ENCODE data around the gene LYRM4. TPM values are rescaled to one million over a fixed set of nuclear protein-coding genes. Genes with fewer than 3 reads are reported as not detected.

Gene LYRM4
- total and polyA plus RNA-seq, 2 experiments from 2014 or later: 51.0 to 62.0 TPM

DNA sequence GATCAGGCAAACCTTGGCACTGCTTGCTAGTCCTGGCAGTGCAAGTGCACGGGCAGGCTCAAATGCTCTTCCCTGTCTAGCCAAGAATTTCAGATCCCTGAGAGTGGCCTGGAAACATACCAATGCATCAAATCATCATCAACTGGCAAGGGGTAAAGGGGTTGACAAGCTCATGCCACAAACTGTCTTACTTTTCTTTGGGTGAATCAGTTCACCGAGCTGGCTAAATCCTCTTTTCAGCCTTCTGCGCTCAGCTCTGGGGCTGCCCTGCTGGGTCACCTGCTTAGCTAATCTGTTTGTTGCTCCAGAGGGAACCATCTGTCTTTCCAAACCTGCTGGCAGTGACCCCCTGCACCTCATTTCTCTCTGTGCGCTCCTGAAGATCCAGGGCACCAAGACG is 59.5 kb downstream of the LYRM4 start:
- Histone ChIP-seq H3F3A (replicated peaks; ENCODE audit: low read depth) (no peaks in the 10 kb centered on the region), H2AFZ (no peak overlapping the region), H3K4me2 (no peak overlapping the region), H3K27ac (ENCODE audit: low read depth) (no peak overlapping the region), H3K4me1 (ENCODE audit: insufficient read depth) (no peaks in the 10 kb centered on the region; the same call in 1 of the 2 replicates), H3K9me2 (ENCODE audit: insufficient read depth) (no peaks in the 10 kb centered on the region), H3K27me3 (ENCODE audit: insufficient read depth) (no peaks in the 10 kb centered on the region), H4K20me1 (replicated peaks; ENCODE audit: insufficient read depth) (peaks cover 13% of the 10 kb centered on the region; the same call in 1 of the 2 replicates), H3K36me3 (ENCODE audit: insufficient read depth) (no peaks in the 10 kb centered on the region), H3K4me3 (no peak overlapping the region), H3K79me2 (replicated peaks; ENCODE audit: insufficient read depth) (peaks cover 10% of the 10 kb centered on the region; the same call in 1 of the 2 replicates)
- Mint-ChIP-seq H3K36me3 (ENCODE audit: low read depth) (peaks cover under 1% of the 10 kb centered on the region; the same call in 1 of the 3 replicates), H3K4me1 (peaks cover 25% of the 10 kb centered on the region), H3K4me3 (no peak overlapping the region), H3K27ac (no peak overlapping the region), H3K9me3 (no peaks in the 10 kb centered on the region), H3K27me3 (ENCODE audit: insufficient read depth, low read depth, poor library complexity) (no peaks in the 10 kb centered on the region)
- TF ChIP-seq, protein P1, sequence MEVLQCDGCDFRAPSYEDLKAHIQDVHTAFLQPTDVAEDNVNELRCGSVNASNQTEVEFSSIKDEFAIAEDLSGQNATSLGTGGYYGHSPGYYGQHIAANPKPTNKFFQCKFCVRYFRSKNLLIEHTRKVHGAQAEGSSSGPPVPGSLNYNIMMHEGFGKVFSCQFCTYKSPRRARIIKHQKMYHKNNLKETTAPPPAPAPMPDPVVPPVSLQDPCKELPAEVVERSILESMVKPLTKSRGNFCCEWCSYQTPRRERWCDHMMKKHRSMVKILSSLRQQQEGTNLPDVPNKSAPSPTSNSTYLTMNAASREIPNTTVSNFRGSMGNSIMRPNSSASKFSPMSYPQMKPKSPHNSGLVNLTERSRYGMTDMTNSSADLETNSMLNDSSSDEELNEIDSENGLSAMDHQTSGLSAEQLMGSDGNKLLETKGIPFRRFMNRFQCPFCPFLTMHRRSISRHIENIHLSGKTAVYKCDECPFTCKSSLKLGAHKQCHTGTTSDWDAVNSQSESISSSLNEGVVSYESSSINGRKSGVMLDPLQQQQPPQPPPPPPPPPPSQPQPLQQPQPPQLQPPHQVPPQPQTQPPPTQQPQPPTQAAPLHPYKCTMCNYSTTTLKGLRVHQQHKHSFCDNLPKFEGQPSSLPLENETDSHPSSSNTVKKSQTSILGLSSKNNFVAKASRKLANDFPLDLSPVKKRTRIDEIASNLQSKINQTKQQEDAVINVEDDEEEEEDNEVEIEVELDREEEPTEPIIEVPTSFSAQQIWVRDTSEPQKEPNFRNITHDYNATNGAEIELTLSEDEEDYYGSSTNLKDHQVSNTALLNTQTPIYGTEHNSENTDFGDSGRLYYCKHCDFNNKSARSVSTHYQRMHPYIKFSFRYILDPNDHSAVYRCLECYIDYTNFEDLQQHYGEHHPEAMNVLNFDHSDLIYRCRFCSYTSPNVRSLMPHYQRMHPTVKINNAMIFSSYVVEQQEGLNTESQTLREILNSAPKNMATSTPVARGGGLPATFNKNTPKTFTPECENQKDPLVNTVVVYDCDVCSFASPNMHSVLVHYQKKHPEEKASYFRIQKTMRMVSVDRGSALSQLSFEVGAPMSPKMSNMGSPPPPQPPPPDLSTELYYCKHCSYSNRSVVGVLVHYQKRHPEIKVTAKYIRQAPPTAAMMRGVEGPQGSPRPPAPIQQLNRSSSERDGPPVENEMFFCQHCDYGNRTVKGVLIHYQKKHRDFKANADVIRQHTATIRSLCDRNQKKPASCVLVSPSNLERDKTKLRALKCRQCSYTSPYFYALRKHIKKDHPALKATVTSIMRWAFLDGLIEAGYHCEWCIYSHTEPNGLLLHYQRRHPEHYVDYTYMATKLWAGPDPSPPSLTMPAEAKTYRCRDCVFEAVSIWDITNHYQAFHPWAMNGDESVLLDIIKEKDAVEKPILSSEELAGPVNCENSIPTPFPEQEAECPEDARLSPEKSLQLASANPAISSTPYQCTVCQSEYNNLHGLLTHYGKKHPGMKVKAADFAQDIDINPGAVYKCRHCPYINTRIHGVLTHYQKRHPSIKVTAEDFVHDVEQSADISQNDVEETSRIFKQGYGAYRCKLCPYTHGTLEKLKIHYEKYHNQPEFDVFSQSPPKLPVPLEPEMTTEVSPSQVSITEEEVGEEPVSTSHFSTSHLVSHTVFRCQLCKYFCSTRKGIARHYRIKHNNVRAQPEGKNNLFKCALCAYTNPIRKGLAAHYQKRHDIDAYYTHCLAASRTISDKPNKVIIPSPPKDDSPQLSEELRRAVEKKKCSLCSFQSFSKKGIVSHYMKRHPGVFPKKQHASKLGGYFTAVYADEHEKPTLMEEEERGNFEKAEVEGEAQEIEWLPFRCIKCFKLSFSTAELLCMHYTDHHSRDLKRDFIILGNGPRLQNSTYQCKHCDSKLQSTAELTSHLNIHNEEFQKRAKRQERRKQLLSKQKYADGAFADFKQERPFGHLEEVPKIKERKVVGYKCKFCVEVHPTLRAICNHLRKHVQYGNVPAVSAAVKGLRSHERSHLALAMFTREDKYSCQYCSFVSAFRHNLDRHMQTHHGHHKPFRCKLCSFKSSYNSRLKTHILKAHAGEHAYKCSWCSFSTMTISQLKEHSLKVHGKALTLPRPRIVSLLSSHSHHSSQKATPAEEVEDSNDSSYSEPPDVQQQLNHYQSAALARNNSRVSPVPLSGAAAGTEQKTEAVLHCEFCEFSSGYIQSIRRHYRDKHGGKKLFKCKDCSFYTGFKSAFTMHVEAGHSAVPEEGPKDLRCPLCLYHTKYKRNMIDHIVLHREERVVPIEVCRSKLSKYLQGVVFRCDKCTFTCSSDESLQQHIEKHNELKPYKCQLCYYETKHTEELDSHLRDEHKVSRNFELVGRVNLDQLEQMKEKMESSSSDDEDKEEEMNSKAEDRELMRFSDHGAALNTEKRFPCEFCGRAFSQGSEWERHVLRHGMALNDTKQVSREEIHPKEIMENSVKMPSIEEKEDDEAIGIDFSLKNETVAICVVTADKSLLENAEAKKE (CRISPR knock-in tag; IDR thresholded peaks at IDR 0.05): no peak
- no peak for TF ChIP-seq STAT1 (IDR thresholded peaks at IDR 0.05; ENCODE audit: unreplicated experiment)
- no peak for TF ChIP-seq EZH2phosphoT487 (IDR thresholded peaks at IDR 0.05; ENCODE audit: unreplicated experiment)
- TF ChIP-seq POLR2AphosphoS5 (IDR thresholded peaks at IDR 0.05; ENCODE audit: low read depth): no peak
- no peak for TF ChIP-seq JUNB (IDR thresholded peaks at IDR 0.05; ENCODE audit: unreplicated experiment)
- TF ChIP-seq NANOG (IDR thresholded peaks at IDR 0.05; ENCODE audit: borderline replicate concordance): no peak
- no peak for DNase-seq (ENCODE audit: low spot score)
- no peak for ATAC-seq

DNA sequence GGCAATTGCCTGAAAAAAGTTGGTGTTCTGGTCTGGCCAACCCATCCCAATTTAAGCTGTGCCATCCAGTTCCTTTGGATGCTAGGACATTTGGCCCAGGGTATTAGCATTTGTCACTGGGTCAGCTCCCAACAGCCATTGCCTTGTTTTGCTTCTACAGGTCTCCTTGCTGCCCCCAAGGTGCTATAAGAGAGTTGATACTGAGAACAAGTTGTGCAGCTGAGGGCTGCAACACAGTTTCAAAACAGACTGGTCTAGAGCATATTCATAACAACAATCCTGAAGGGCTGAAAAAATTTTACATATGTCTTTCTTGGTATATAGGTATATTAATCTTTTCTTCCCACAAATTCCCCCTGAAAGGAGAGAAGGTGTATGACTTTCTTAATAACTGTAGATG is 61.0 kb downstream of the LYRM4 start:
- H3K27me3 Mint-ChIP-seq (ENCODE audit: insufficient read depth, low read depth, poor library complexity): no peaks in the 10 kb centered on the region
- Histone ChIP-seq H3K27me3 (ENCODE audit: insufficient read depth) (no peaks in the 10 kb centered on the region), H4K20me1 (replicated peaks; ENCODE audit: insufficient read depth) (peaks cover 13% of the 10 kb centered on the region; the same call in 1 of the 2 replicates), H3K4me3 (no peak overlapping the region), H3K4me1 (ENCODE audit: insufficient read depth) (no peaks in the 10 kb centered on the region), H3K9me2 (ENCODE audit: insufficient read depth) (no peaks in the 10 kb centered on the region), H3K36me3 (ENCODE audit: insufficient read depth) (no peaks in the 10 kb centered on the region), H2AFZ (no peak overlapping the region), H3K4me2 (no peak overlapping the region), H3K27ac (ENCODE audit: low read depth) (no peak overlapping the region), H3K79me2 (replicated peaks; ENCODE audit: insufficient read depth) (peaks cover 10% of the 10 kb centered on the region; the same call in 1 of the 2 replicates), H3F3A (replicated peaks; ENCODE audit: low read depth) (no peaks in the 10 kb centered on the region)
- no peak overlapping the region for H3K4me3 Mint-ChIP-seq
- H3K4me1 Mint-ChIP-seq: peaks cover 12% of the 10 kb centered on the region
- no peaks in the 10 kb centered on the region for H3K9me3 Mint-ChIP-seq
- DNase-seq (ENCODE audit: low spot score): no peak
- H3K27ac Mint-ChIP-seq: no peak overlapping the region
- H3K36me3 Mint-ChIP-seq (ENCODE audit: low read depth): peaks cover 5% of the 10 kb centered on the region; the same call in 2 of the 3 replicates
- ATAC-seq: no peak
- TF ChIP-seq, protein P2, sequence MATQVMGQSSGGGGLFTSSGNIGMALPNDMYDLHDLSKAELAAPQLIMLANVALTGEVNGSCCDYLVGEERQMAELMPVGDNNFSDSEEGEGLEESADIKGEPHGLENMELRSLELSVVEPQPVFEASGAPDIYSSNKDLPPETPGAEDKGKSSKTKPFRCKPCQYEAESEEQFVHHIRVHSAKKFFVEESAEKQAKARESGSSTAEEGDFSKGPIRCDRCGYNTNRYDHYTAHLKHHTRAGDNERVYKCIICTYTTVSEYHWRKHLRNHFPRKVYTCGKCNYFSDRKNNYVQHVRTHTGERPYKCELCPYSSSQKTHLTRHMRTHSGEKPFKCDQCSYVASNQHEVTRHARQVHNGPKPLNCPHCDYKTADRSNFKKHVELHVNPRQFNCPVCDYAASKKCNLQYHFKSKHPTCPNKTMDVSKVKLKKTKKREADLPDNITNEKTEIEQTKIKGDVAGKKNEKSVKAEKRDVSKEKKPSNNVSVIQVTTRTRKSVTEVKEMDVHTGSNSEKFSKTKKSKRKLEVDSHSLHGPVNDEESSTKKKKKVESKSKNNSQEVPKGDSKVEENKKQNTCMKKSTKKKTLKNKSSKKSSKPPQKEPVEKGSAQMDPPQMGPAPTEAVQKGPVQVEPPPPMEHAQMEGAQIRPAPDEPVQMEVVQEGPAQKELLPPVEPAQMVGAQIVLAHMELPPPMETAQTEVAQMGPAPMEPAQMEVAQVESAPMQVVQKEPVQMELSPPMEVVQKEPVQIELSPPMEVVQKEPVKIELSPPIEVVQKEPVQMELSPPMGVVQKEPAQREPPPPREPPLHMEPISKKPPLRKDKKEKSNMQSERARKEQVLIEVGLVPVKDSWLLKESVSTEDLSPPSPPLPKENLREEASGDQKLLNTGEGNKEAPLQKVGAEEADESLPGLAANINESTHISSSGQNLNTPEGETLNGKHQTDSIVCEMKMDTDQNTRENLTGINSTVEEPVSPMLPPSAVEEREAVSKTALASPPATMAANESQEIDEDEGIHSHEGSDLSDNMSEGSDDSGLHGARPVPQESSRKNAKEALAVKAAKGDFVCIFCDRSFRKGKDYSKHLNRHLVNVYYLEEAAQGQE (IDR thresholded peaks at IDR 0.05; ENCODE audit: unreplicated experiment): no peak
- TF ChIP-seq ZNF114 (CRISPR knock-in tag; IDR thresholded peaks at IDR 0.05): no peak
- TF ChIP-seq, protein P3, sequence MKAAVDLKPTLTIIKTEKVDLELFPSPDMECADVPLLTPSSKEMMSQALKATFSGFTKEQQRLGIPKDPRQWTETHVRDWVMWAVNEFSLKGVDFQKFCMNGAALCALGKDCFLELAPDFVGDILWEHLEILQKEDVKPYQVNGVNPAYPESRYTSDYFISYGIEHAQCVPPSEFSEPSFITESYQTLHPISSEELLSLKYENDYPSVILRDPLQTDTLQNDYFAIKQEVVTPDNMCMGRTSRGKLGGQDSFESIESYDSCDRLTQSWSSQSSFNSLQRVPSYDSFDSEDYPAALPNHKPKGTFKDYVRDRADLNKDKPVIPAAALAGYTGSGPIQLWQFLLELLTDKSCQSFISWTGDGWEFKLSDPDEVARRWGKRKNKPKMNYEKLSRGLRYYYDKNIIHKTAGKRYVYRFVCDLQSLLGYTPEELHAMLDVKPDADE (IDR thresholded peaks at IDR 0.05): no peak
- no peak for TF ChIP-seq EZH2 (IDR thresholded peaks at IDR 0.05; ENCODE audit: low read depth, unreplicated experiment)
- TF ChIP-seq JUNB (IDR thresholded peaks at IDR 0.05; ENCODE audit: unreplicated experiment): no peak
